ENCODE measurements around the gene ST6GALNAC4.
A peak's percentile ranks its signal among the peaks of the same experiment; 100 is the strongest.

Gene ST6GALNAC4, protein sequence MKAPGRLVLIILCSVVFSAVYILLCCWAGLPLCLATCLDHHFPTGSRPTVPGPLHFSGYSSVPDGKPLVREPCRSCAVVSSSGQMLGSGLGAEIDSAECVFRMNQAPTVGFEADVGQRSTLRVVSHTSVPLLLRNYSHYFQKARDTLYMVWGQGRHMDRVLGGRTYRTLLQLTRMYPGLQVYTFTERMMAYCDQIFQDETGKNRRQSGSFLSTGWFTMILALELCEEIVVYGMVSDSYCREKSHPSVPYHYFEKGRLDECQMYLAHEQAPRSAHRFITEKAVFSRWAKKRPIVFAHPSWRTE

DNA sequence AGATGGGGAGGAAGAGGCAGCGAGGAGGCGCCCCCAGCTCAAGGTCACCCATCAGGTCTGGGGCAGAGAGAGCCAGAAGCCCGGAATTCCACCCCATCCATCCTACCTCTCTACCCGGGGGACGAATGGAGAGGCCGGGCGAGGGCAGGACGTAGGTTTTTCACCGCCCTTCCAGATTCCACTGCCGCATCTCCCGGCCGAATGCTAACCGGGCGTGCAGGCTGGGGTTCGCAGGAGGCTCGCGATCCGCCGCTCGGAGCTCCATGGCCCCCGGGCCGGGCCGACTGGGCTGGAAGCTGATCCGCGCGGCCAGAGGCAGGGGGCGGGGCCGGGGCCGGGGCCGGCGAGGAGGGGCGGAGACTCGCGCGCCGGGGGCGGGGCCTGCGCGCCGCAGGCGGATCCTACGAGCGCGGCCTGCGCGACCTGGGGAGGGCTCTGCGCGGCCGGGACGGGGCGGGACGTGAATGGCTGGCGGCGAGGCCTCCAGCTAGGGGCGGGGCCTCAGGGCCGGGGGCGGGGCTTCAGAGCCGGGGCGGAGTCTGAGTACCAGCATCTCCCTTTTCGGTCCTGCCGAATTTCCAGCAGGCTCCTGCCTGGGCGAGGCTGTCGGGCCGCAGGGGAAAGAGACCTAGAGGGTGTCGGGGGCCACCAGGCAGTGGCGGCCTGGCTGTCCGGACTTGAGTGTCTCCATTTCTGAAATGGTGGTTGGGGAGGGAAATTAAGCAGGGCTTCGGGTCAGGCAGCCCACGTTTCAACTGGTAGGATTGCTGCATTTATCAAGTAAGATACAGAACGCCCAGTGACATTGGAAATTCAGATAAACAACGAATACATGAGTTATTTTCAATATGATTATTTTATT lies at the start of gene ST6GALNAC4:
Gene ST6GALNAC4, minus strand, starts transcription at position 322 of the 862 bp plus-strand sequence. CDS start 622 bp downstream, outside the sequence.
- Histone ChIP-seq H3K4me3 (ENCODE audit: low read length in 2 of 2) (peak within 1 kb of the TSS; percentile 77 to 87), H3K27me3 (ENCODE audit: control insufficient read depth in 1 of 2, insufficient read depth in 2 of 2, low read length in 2 of 2) (peaks cover 0 to under 1% of the 10 kb centered on the region in 2 donors), H3K4me1 (ENCODE audit: control insufficient read depth, insufficient read depth, low read length) (peaks cover 49% of the 10 kb centered on the region), H3K9ac (ENCODE audit: low read length in 2 of 2) (peak within 1 kb of the TSS; percentile 59 to 74), H3K36me3 (ENCODE audit: control insufficient read depth in 2 of 2, insufficient read depth in 2 of 2, low read length in 2 of 2) (peaks cover 6% of the 10 kb centered on the region in 2 donors), H3K9me3 (ENCODE audit: control insufficient read depth in 2 of 2, low read length in 2 of 2) (no peaks in the 10 kb centered on the region), H3K27ac (ENCODE audit: low read length) (peak within 1 kb of the TSS; percentile 49)

GRCh38 chr9:127965953-127966352 lies 49.1 kb upstream of the ST6GALNAC4 start:
- H3K27ac ChIP-seq (ENCODE audit: low read length), result peak overlapping the region; percentile 96
- H3K36me3 ChIP-seq (ENCODE audit: control insufficient read depth in 2 of 2, insufficient read depth in 2 of 2, low read length in 2 of 2), result no peaks in the 10 kb centered on the region
- no peaks in the 10 kb centered on the region for H3K27me3 ChIP-seq (ENCODE audit: control insufficient read depth in 1 of 2, insufficient read depth in 2 of 2, low read length in 2 of 2)
- H3K4me1 ChIP-seq (ENCODE audit: control insufficient read depth, insufficient read depth, low read length), result peaks cover 96% of the 10 kb centered on the region
- H3K4me3 ChIP-seq (ENCODE audit: low read length in 2 of 2), result peak overlapping the region; percentile 15 to 62
- H3K9me3 ChIP-seq (ENCODE audit: control insufficient read depth in 2 of 2, low read length in 2 of 2), result no peaks in the 10 kb centered on the region
- H3K9ac ChIP-seq (ENCODE audit: low read length in 2 of 2), result peak overlapping the region; percentile 73 to 85

DNA sequence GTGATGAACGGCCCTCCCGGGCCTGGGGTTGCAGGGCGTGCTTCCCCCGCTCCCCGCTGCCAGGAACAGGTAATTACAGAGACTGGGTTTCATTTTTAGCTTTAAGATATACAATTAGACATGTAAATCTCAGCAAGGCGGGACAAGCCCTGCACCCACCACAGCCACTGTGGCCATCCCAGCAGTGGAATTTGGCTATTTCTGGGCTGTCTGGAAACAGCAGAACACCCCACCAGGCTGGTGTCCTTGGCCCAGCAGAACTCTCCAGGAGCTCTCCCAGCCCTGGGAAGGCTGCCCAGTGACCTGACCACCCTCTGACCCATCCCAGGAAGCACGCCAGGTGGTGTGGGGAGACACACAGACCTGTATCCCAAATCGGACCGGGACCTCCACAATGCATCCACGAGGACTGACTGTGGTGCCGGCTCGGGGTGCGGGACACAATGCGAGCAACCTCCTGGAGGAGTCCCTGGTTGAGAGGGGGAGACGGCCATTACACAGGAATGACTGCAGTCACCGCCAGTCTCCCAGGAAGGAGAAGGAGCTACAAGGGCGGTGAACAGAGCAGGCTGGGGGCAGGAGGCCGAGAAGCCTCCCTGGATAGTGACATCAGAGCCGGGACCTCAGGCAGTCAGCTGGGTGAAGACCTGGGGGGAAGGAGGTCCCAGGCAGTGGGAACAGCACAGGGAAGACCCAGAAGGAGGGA lies 46.7 kb upstream of the ST6GALNAC4 start:
- Histone ChIP-seq H3K36me3 (ENCODE audit: control insufficient read depth in 2 of 2, insufficient read depth in 2 of 2, low read length in 2 of 2) (no peaks in the 10 kb centered on the region), H3K4me3 (ENCODE audit: low read length in 2 of 2) (peak overlapping the region; percentile 31 to 49), H3K4me1 (ENCODE audit: control insufficient read depth, insufficient read depth, low read length) (peaks cover 81% of the 10 kb centered on the region), H3K27me3 (ENCODE audit: control insufficient read depth in 1 of 2, insufficient read depth in 2 of 2, low read length in 2 of 2) (no peaks in the 10 kb centered on the region), H3K9me3 (ENCODE audit: control insufficient read depth in 2 of 2, low read length in 2 of 2) (no peaks in the 10 kb centered on the region), H3K27ac (ENCODE audit: low read length) (peak overlapping the region; percentile 96), H3K9ac (ENCODE audit: low read length in 2 of 2) (peak overlapping the region; percentile 42 to 71)

DNA sequence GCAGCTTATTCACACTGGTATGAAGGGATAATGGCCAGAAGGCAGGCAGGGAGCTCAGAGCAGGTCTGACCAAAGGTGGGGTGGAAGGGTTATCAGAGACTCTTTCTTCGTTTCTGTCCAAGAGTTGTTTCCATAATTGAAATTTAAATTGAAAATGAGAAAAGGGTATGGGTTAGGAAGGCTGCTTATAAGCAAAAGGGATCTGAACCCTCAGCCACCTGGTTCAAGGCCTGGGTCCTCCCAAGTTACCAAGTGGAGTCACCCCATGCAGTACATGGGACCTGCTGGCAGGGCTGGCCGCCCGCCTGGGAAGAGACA lies 46.2 kb upstream of the ST6GALNAC4 start:
- no peaks in the 10 kb centered on the region for H3K27me3 ChIP-seq (ENCODE audit: control insufficient read depth in 1 of 2, insufficient read depth in 2 of 2, low read length in 2 of 2)
- H3K27ac ChIP-seq (ENCODE audit: low read length), result peak overlapping the region; percentile 96
- H3K4me1 ChIP-seq (ENCODE audit: control insufficient read depth, insufficient read depth, low read length), result peaks cover 76% of the 10 kb centered on the region
- peak overlapping the region in 1 of 2 donors; percentile 31 for H3K4me3 ChIP-seq (ENCODE audit: low read length in 2 of 2)
- H3K9ac ChIP-seq (ENCODE audit: low read length in 2 of 2), result peak overlapping the region; percentile 13 to 71
- H3K36me3 ChIP-seq (ENCODE audit: control insufficient read depth in 2 of 2, insufficient read depth in 2 of 2, low read length in 2 of 2), result no peaks in the 10 kb centered on the region
- no peaks in the 10 kb centered on the region for H3K9me3 ChIP-seq (ENCODE audit: control insufficient read depth in 2 of 2, low read length in 2 of 2)

- H3K27me3 ChIP-seq (ENCODE audit: control insufficient read depth in 1 of 2, insufficient read depth in 2 of 2, low read length in 2 of 2), result no peaks in the 10 kb centered on the region
- no peaks in the 10 kb centered on the region for H3K9me3 ChIP-seq (ENCODE audit: control insufficient read depth in 2 of 2, low read length in 2 of 2)
- peak overlapping the region in 1 of 2 donors; percentile 71 for H3K9ac ChIP-seq (ENCODE audit: low read length in 2 of 2)
- peak overlapping the region; percentile 96 for H3K27ac ChIP-seq (ENCODE audit: low read length)
- no peaks in the 10 kb centered on the region for H3K36me3 ChIP-seq (ENCODE audit: control insufficient read depth in 2 of 2, insufficient read depth in 2 of 2, low read length in 2 of 2)
- peaks cover 70% of the 10 kb centered on the region for H3K4me1 ChIP-seq (ENCODE audit: control insufficient read depth, insufficient read depth, low read length)
- no peak overlapping the region for H3K4me3 ChIP-seq (ENCODE audit: low read length in 2 of 2)
Measured at GRCh38 chr9:127962278-127962677, 45.4 kb upstream of the ST6GALNAC4 start.

- H3K4me3 ChIP-seq (ENCODE audit: low read length in 2 of 2), result no peak overlapping the region
- H3K36me3 ChIP-seq (ENCODE audit: control insufficient read depth in 2 of 2, insufficient read depth in 2 of 2, low read length in 2 of 2), result no peaks in the 10 kb centered on the region
- no peak overlapping the region for H3K9ac ChIP-seq (ENCODE audit: low read length in 2 of 2)
- peak overlapping the region; percentile 6 for H3K27ac ChIP-seq (ENCODE audit: low read length)
- H3K4me1 ChIP-seq (ENCODE audit: control insufficient read depth, insufficient read depth, low read length), result peaks cover 64% of the 10 kb centered on the region
- no peaks in the 10 kb centered on the region for H3K27me3 ChIP-seq (ENCODE audit: control insufficient read depth in 1 of 2, insufficient read depth in 2 of 2, low read length in 2 of 2)
- no peaks in the 10 kb centered on the region for H3K9me3 ChIP-seq (ENCODE audit: control insufficient read depth in 2 of 2, low read length in 2 of 2)
Measured at GRCh38 chr9:127961613-127962155, 44.8 kb upstream of the ST6GALNAC4 start.

DNA sequence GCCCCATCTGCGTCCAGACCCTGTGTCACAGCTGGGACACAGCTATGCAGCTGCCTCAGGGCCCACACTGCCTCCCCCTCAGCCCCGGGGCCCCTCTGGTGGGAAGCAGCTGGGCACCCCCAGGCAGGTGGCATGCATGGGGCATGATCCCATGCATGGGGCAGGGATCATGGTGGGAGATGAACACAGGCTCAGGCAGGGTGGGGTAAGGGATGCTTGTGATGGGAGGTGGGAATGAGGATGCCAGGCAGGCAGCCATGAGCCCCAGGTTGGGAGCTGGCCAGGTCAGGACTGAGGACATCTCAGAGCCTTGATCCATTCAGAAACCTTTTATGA lies 44.3 kb upstream of the ST6GALNAC4 start:
- Histone ChIP-seq H3K4me1 (ENCODE audit: control insufficient read depth, insufficient read depth, low read length) (peaks cover 58% of the 10 kb centered on the region), H3K27ac (ENCODE audit: low read length) (peak overlapping the region; percentile 58), H3K27me3 (ENCODE audit: control insufficient read depth in 1 of 2, insufficient read depth in 2 of 2, low read length in 2 of 2) (no peaks in the 10 kb centered on the region), H3K9ac (ENCODE audit: low read length in 2 of 2) (no peak overlapping the region), H3K4me3 (ENCODE audit: low read length in 2 of 2) (no peak overlapping the region), H3K36me3 (ENCODE audit: control insufficient read depth in 2 of 2, insufficient read depth in 2 of 2, low read length in 2 of 2) (no peaks in the 10 kb centered on the region), H3K9me3 (ENCODE audit: control insufficient read depth in 2 of 2, low read length in 2 of 2) (no peaks in the 10 kb centered on the region)

- H3K27ac ChIP-seq (ENCODE audit: low read length), result peak overlapping the region; percentile 58
- peak overlapping the region; percentile 46 to 47 for H3K9ac ChIP-seq (ENCODE audit: low read length in 2 of 2)
- H3K9me3 ChIP-seq (ENCODE audit: control insufficient read depth in 2 of 2, low read length in 2 of 2), result no peaks in the 10 kb centered on the region
- no peaks in the 10 kb centered on the region for H3K27me3 ChIP-seq (ENCODE audit: control insufficient read depth in 1 of 2, insufficient read depth in 2 of 2, low read length in 2 of 2)
- peaks cover 56% of the 10 kb centered on the region for H3K4me1 ChIP-seq (ENCODE audit: control insufficient read depth, insufficient read depth, low read length)
- H3K36me3 ChIP-seq (ENCODE audit: control insufficient read depth in 2 of 2, insufficient read depth in 2 of 2, low read length in 2 of 2), result no peaks in the 10 kb centered on the region
- H3K4me3 ChIP-seq (ENCODE audit: low read length in 2 of 2), result no peak overlapping the region
Measured at GRCh38 chr9:127960410-127961154, 43.7 kb upstream of the ST6GALNAC4 start.

DNA sequence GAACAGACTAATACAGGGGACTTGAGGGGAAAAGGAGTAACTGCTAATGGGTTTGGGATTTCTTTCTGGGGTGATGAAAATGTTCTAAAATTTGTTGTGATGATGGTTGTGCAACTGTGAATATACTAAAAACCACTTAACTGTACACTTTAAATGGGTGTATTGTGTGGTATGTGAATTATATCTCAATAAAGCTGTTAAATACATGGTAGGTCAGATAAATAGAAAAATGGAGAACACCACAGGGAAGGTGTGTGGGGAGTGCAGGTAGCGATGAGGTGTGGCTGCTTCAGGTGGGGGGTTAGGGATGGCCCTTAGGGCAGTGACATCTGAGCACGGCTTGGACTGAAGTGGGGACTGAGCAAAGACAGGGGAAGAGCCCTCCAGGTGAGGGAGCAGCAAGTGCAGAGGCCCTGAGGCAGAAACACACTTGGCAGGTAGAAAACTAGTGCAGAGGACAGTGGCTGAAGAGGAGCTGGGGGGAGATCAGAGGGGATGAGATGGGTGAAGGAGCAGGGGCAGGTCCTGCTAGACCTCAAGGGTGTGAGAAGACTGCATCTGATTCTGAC lies 43.1 kb upstream of the ST6GALNAC4 start:
- Histone ChIP-seq H3K9me3 (ENCODE audit: control insufficient read depth in 2 of 2, low read length in 2 of 2) (no peaks in the 10 kb centered on the region), H3K9ac (ENCODE audit: low read length in 2 of 2) (peak overlapping the region; percentile 46 to 47), H3K27ac (ENCODE audit: low read length) (no peak overlapping the region), H3K36me3 (ENCODE audit: control insufficient read depth in 2 of 2, insufficient read depth in 2 of 2, low read length in 2 of 2) (no peaks in the 10 kb centered on the region), H3K4me3 (ENCODE audit: low read length in 2 of 2) (no peak overlapping the region), H3K27me3 (ENCODE audit: control insufficient read depth in 1 of 2, insufficient read depth in 2 of 2, low read length in 2 of 2) (no peaks in the 10 kb centered on the region), H3K4me1 (ENCODE audit: control insufficient read depth, insufficient read depth, low read length) (peaks cover 57% of the 10 kb centered on the region)

DNA sequence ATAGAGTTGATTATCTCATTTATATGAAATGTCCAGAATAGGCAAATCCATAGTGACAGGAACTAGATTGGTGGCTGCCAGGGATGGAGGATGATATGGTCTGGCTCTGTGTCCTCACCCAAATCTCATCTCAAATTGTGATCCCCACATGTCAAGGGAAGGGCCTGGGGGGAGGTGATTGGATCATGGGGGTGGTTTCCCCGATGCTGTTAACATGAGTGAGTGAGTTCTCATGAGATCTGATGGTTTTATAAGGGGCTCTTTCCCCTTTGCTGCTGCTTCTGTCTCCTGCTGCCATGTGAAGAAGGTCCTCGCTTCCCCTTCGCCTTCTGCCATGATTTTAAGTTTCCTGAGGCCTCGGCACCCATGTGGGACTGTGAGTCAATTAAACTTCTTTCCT lies 42.6 kb upstream of the ST6GALNAC4 start:
- Histone ChIP-seq H3K27ac (ENCODE audit: low read length) (no peak overlapping the region), H3K9me3 (ENCODE audit: control insufficient read depth in 2 of 2, low read length in 2 of 2) (no peaks in the 10 kb centered on the region), H3K4me1 (ENCODE audit: control insufficient read depth, insufficient read depth, low read length) (peaks cover 59% of the 10 kb centered on the region), H3K27me3 (ENCODE audit: control insufficient read depth in 1 of 2, insufficient read depth in 2 of 2, low read length in 2 of 2) (no peaks in the 10 kb centered on the region), H3K9ac (ENCODE audit: low read length in 2 of 2) (no peak overlapping the region), H3K36me3 (ENCODE audit: control insufficient read depth in 2 of 2, insufficient read depth in 2 of 2, low read length in 2 of 2) (no peaks in the 10 kb centered on the region), H3K4me3 (ENCODE audit: low read length in 2 of 2) (no peak overlapping the region)

Measured in stomach smooth muscle (tissue), 2 donors.